DMS 273 treated with DMSO at 0.1 percent for 48 hours (cell line): Measurements from ENCODE around the gene SRCIN1.
"Not testable (repeated sequence)": the region's sequence is repeated elsewhere in the genome, so short reads cannot be mapped to it uniquely, and the experiment has no call there.

Source experiments
- DNase-seq: peaks from one replicate; lab custom pipeline; 2025; lab: John Stamatoyannopoulos, UW

The SRCIN1 gene

GRCh38 chr17:38543403-38544174 is 62.2 kb downstream of the SRCIN1 start:
- DNase-seq = no peak

GRCh38 chr17:38542286-38542685 is 63.5 kb downstream of the SRCIN1 start:
- DNase-seq = no peak

GRCh38 chr17:38541281-38541680 is 64.5 kb downstream of the SRCIN1 start:
- DNase-seq = no peak

GRCh38 chr17:38540514-38541045 is 65.2 kb downstream of the SRCIN1 start:
- DNase-seq = no peak

GRCh38 chr17:38539386-38539785 is 66.4 kb downstream of the SRCIN1 start:
- no peak for DNase-seq

- DNase-seq = no peak
These were observed 66.8 kb downstream of the SRCIN1 start for GRCh38 chr17:38538906-38539305.

- DNase-seq = no peak
These were observed 69.1 kb downstream of the SRCIN1 start for GRCh38 chr17:38536661-38537060.

GRCh38 chr17:38535886-38536285 is 69.9 kb downstream of the SRCIN1 start:
- DNase-seq = no peak

- no peak for DNase-seq
These were observed 71.3 kb downstream of the SRCIN1 start for GRCh38 chr17:38534498-38534885.

- no peak for DNase-seq
These were observed 71.8 kb downstream of the SRCIN1 start for GRCh38 chr17:38533866-38534497.

GRCh38 chr17:38533241-38533640 is 72.5 kb downstream of the SRCIN1 start:
- no peak for DNase-seq

- DNase-seq = no peak
These were observed 73.3 kb downstream of the SRCIN1 start for GRCh38 chr17:38532451-38532850.

GRCh38 chr17:38531761-38532160 is 74.0 kb downstream of the SRCIN1 start:
- not testable (repeated sequence) for DNase-seq

GRCh38 chr17:38530856-38531255 is 74.9 kb downstream of the SRCIN1 start:
- not testable (repeated sequence) for DNase-seq

- not testable (repeated sequence) for DNase-seq
These were observed 77.6 kb downstream of the SRCIN1 start for GRCh38 chr17:38528141-38528540.

GRCh38 chr17:38526526-38526925 is 79.2 kb downstream of the SRCIN1 start:
- not testable (repeated sequence) for DNase-seq

- DNase-seq = no peak
These were observed 93.2 kb downstream of the SRCIN1 start for GRCh38 chr17:38512473-38513058.

GRCh38 chr17:38511150-38512108 is 94.3 kb downstream of the SRCIN1 start:
- no peak for DNase-seq

GRCh38 chr17:38510421-38511149 is 95.2 kb downstream of the SRCIN1 start:
- DNase-seq = no peak

- DNase-seq = no peak
These were observed 95.9 kb downstream of the SRCIN1 start for GRCh38 chr17:38509772-38510420.
